Loucy (cell line): ENCODE measurements around the gene PNMA1.

Experiments
- H2AFZ ChIP-seq: fragments of 200-600 bp; sonication (generic); 2 replicates; pipeline ENCODE4 v1.6.0; 2016; ENCODE audit warnings: antibody characterized with exemption, mild to moderate bottlenecking, low read length, moderate library complexity
- H3F3A ChIP-seq: fragments of 200-600 bp; 2 replicates; pipeline ENCODE4 v1.6.0; 2016; ENCODE audit warnings: antibody characterized with exemption, low read depth, mild to moderate bottlenecking
- H3K27me3 ChIP-seq: fragments of 200-600 bp; sonication (generic); 2 replicates; pipeline ENCODE4 v1.6.1; 2014; ENCODE audit warnings: low read length, mild to moderate bottlenecking; ENCODE audit not compliant: insufficient read depth, poor library complexity, severe bottlenecking
- H3K36me3 ChIP-seq: fragments of 200-600 bp; sonication (generic); 2 replicates; pipeline ENCODE4 v1.6.1; 2016; ENCODE audit warnings: low read length; ENCODE audit not compliant: insufficient read depth
- H3K4me1 ChIP-seq: fragments of 200-600 bp; sonication (generic); 2 replicates; pipeline ENCODE4 v1.5.1; 2014; ENCODE audit warnings: low read length, mild to moderate bottlenecking; ENCODE audit not compliant: insufficient read depth, poor library complexity, severe bottlenecking
- H3K4me2 ChIP-seq: fragments of 200-600 bp; sonication (generic); 2 replicates; pipeline ENCODE4 v1.6.0; 2014; ENCODE audit warnings: antibody characterized with exemption, low read length, low read depth, mild to moderate bottlenecking; ENCODE audit not compliant: poor library complexity, severe bottlenecking
- H3K4me3 ChIP-seq: fragments of 200-600 bp; sonication (generic); 2 replicates; pipeline ENCODE4 v1.5.1; 2014; ENCODE audit warnings: low read length, mild to moderate bottlenecking, mixed read lengths; ENCODE audit not compliant: poor library complexity, severe bottlenecking
- H3K79me2 ChIP-seq: fragments of 200-600 bp; sonication (generic); 2 replicates; pipeline ENCODE4 v1.6.1; 2014; ENCODE audit warnings: low read length; ENCODE audit not compliant: insufficient read depth
- H3K9ac ChIP-seq: fragments of 200-600 bp; sonication (generic); 2 replicates; pipeline ENCODE4 v1.6.0; 2014; ENCODE audit warnings: mild to moderate bottlenecking, low read depth, low read length, moderate library complexity; ENCODE audit not compliant: poor library complexity, severe bottlenecking
- H3K9me2 ChIP-seq: fragments of 200-600 bp; sonication (generic); replicated peaks from 2 replicates; pipeline ENCODE4 v1.6.1; 2016; ENCODE audit warnings: low read depth, low read length, mixed read lengths
- H3K9me3 ChIP-seq: fragments of 200-600 bp; sonication (generic); 2 replicates; pipeline ENCODE4 v1.6.1; 2014; ENCODE audit warnings: mild to moderate bottlenecking, antibody characterized with exemption, low read length, low read depth; ENCODE audit not compliant: insufficient read depth
- H4K20me1 ChIP-seq: fragments of 200-600 bp; sonication (generic); 2 replicates; pipeline ENCODE4 v1.6.0; 2014; ENCODE audit warnings: antibody characterized with exemption, low read length, mild to moderate bottlenecking; ENCODE audit not compliant: insufficient read depth, poor library complexity, severe bottlenecking
- CTCF ChIP-seq: fragments of 200-600 bp; sonication (generic); conservative IDR thresholded peaks from 2 replicates; pipeline ENCODE4 v1.5.1; 2014; ENCODE audit warnings: mild to moderate bottlenecking, antibody characterized with exemption, low read length
- EZH2phosphoT487 ChIP-seq: fragments of 200-600 bp; IDR thresholded peaks from 2 replicates; pipeline ENCODE4 v1.6.1; 2018; ENCODE audit warnings: antibody characterized with exemption, mild to moderate bottlenecking, moderate library complexity, borderline replicate concordance

The PNMA1 gene

GRCh38 chr14:73723406-73723796 is 9.2 kb upstream of the PNMA1 start:
- Histone ChIP-seq H3K9me3 (no peaks in the 10 kb centered on the region), H3K9ac (no peak overlapping the region), H3K36me3 (peaks cover 97% of the 10 kb centered on the region; the same call in 1 of the 2 replicates), H3K4me1 (no peaks in the 10 kb centered on the region), H3K79me2 (peaks cover 11% of the 10 kb centered on the region; the same call in 1 of the 2 replicates), H2AFZ (no peak overlapping the region), H3F3A (no peaks in the 10 kb centered on the region), H4K20me1 (peaks cover 9% of the 10 kb centered on the region), H3K4me3 (no peak overlapping the region), H3K4me2 (no peak overlapping the region), H3K27me3 (no peaks in the 10 kb centered on the region), H3K9me2 (no peaks in the 10 kb centered on the region)
- TF ChIP-seq EZH2phosphoT487: no peak
- TF ChIP-seq CTCF: no peak

DNA sequence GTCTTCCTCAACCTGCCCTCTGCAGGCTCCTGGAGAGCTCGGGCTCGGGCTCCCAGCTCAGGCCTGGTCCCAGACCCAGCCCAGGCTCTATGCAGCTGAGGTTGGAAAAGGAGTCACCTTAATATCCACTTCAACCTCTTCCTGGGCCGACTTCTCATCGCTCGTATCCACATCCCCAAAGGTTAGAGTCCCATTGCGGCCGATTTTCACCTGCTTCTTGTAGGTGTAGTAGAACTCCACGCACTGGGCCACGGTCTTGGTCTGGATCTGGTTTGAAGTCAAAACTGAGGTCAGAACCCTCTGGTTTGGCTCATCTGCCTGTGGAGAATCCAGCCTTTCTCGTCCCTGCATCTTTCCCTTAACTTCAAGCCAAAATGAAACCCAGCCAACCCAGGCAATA is 8.4 kb upstream of the PNMA1 start:
- Histone ChIP-seq H3K9ac (no peak overlapping the region), H3K4me2 (no peak overlapping the region), H3K9me2 (no peaks in the 10 kb centered on the region), H3K4me1 (no peaks in the 10 kb centered on the region), H3K79me2 (peaks cover 3% of the 10 kb centered on the region; the same call in 1 of the 2 replicates), H2AFZ (no peak overlapping the region), H3F3A (no peaks in the 10 kb centered on the region), H3K9me3 (no peaks in the 10 kb centered on the region), H3K36me3 (peaks cover 97% of the 10 kb centered on the region; the same call in 1 of the 2 replicates), H4K20me1 (peaks cover under 1% of the 10 kb centered on the region), H3K27me3 (no peaks in the 10 kb centered on the region), H3K4me3 (no peak overlapping the region)
- TF ChIP-seq CTCF: no peak
- TF ChIP-seq EZH2phosphoT487: no peak

DNA sequence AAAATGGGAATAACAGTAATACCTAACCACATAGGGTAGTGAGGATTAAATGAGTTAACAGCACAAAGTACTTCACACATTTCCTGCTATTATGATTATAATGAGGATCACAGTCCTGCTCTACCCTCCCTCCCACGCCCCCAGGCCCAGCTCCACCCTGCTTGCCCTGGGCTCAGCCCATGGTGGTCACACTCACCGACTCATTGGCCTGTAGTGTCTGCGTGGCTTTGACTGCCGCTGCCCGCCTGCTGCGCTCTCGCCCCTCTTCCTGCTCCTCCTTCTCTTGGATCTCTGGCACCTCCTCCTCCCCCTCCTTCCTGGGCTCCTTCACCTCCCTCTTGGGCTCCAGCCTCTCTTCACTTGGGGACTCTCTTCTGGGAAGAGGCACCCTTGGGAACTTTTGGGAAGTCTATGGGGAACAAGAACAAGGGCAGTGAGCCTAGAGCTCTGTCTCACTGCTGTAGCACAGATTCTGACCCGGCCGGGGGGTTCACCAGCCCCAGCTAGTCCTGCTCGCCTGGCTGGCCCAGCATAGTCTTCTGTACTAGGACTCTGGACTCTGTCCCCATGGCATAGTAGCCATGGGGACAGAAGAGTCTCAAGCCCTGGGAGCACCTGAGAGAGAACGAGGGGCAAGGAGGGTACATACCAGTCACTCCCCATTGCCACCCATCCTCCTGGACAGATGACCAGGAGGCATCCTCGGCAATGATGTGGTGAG is 7.1 kb upstream of the PNMA1 start:
- no peak overlapping the region for H2AFZ ChIP-seq
- no peak overlapping the region for H3K9ac ChIP-seq
- no peaks in the 10 kb centered on the region for H3K9me2 ChIP-seq
- TF ChIP-seq EZH2phosphoT487: no peak
- no peak for TF ChIP-seq CTCF
- H3K36me3 ChIP-seq: peaks cover 94% of the 10 kb centered on the region; the same call in 1 of the 2 replicates
- no peaks in the 10 kb centered on the region for H3K4me1 ChIP-seq
- H3K9me3 ChIP-seq: no peaks in the 10 kb centered on the region
- no peaks in the 10 kb centered on the region for H3F3A ChIP-seq
- no peaks in the 10 kb centered on the region for H3K79me2 ChIP-seq
- H4K20me1 ChIP-seq: no peaks in the 10 kb centered on the region
- no peak overlapping the region for H3K4me2 ChIP-seq
- H3K27me3 ChIP-seq: no peaks in the 10 kb centered on the region
- no peak overlapping the region for H3K4me3 ChIP-seq
